GM12878 (cell line): ENCODE data around the gene SLC12A2. TPM values are rescaled to one million over a fixed set of nuclear protein-coding genes. Genes with fewer than 3 reads are reported as not detected.

Experiments used
- ATAC-seq: fragments of 200-7000 bp; cut with Tn5 transposase; 3 replicates; pipeline ENCODE4 v1.9.1; 2020; ENCODE audit warnings: mild to moderate bottlenecking, moderate library complexity
- BruUV-seq: library from RNA; stranded (reverse); fragments of 400-500 nt; replicated peaks from 2 replicates; lab custom pipeline; 2021; lab: Mats Ljungman, UMichigan
- CTCF ChIA-PET: fragments of 300-600 bp; sonication (Branson Sonifier 250); formaldehyde crosslinking; extraction: SDS; loops from one replicate; lab custom pipeline; 2021; ENCODE audit warnings: inconsistent platforms; lab: Yijun Ruan, JAX
- POLR2A ChIA-PET: fragments of 350-600 bp; formaldehyde crosslinking; extraction: SDS; loops from one replicate; lab custom pipeline; 2021; ENCODE audit warnings: inconsistent platforms; lab: Charles Lee
- RAD21 ChIA-PET: fragments of 300-600 bp; sonication (Branson Sonifier 250); formaldehyde crosslinking; loops from one replicate; lab custom pipeline; 2023; ENCODE audit warnings: antibody characterized with exemption; ENCODE audit not compliant: unreplicated experiment; lab: Charles Lee
- SMC1A ChIA-PET: fragments of 300-600 bp; sonication (Branson Sonifier 250); formaldehyde crosslinking; loops from one replicate; lab custom pipeline; 2023; ENCODE audit not compliant: unreplicated experiment, uncharacterized antibody; lab: Charles Lee
- DNase-seq: peaks from one replicate; pipeline ENCODE4 v3.0.0-alpha.2; 2011; ENCODE audit warnings: low read depth, low spot score
- FAIRE-seq: peaks from 3 replicates; lab custom pipeline; 2011; peaks lifted over from hg19 to GRCh38; lab: Jason Lieb, UNC
- H2AFZ ChIP-seq: 2 replicates; pipeline ENCODE4 v1.6.0; 2011; ENCODE audit warnings: low read depth, low read length, control low read depth; ENCODE audit not compliant: control insufficient read depth
- H3K27ac ChIP-seq: 2 replicates; pipeline ENCODE4 v1.5.1; 2011; ENCODE audit warnings: control low read depth; ENCODE audit not compliant: control insufficient read depth, insufficient read depth
- H3K27me3 ChIP-seq, 2 experiments: replicated peaks in 1 of 2; 2 replicates each; pipeline versions ENCODE4 v1.6.0 to v1.6.1; 2011; ENCODE audit warnings: low read length in 1 of 2; ENCODE audit not compliant: control insufficient read depth in 2 of 2, insufficient read depth in 2 of 2
- H3K36me3 ChIP-seq, 2 experiments: 2 replicates each; pipeline ENCODE4 v1.5.1; 2011; ENCODE audit warnings: low read length in 1 of 2; ENCODE audit not compliant: control insufficient read depth in 2 of 2, insufficient read depth in 2 of 2
- H3K4me1 ChIP-seq: 2 replicates; pipeline ENCODE4 v1.6.1; 2011; ENCODE audit warnings: mild to moderate bottlenecking, low read length, moderate library complexity, mixed read lengths; ENCODE audit not compliant: control insufficient read depth, insufficient read depth
- H3K4me2 ChIP-seq: 2 replicates; pipeline ENCODE4 v1.6.0; 2011; ENCODE audit warnings: control low read depth; ENCODE audit not compliant: control insufficient read depth, insufficient read depth
- H3K4me3 ChIP-seq: fragments of 200-600 bp; sonication (generic); 2 replicates; pipeline ENCODE4 v1.5.1; 2016
- H3K79me2 ChIP-seq: 2 replicates; pipeline ENCODE4 v1.6.0; 2011; ENCODE audit warnings: low read length; ENCODE audit not compliant: control insufficient read depth, insufficient read depth
- H3K9ac ChIP-seq: 2 replicates; pipeline ENCODE4 v1.8.0; 2011; ENCODE audit warnings: low read length, control low read depth, mixed read lengths; ENCODE audit not compliant: control insufficient read depth, insufficient read depth
- H3K9me3 ChIP-seq: replicated peaks from 3 replicates; pipeline ENCODE4 v1.5.1; 2011; ENCODE audit warnings: mild to moderate bottlenecking, low read length; ENCODE audit not compliant: control insufficient read depth, insufficient read depth
- H4K20me1 ChIP-seq: 2 replicates; pipeline ENCODE4 v1.6.0; 2011; ENCODE audit not compliant: control insufficient read depth, insufficient read depth
- BCL11A ChIP-seq: IDR thresholded peaks from 2 replicates; pipeline ENCODE4 v1.6.1; 2011; ENCODE audit warnings: low read depth, low read length
- BMI1 ChIP-seq: fragments of 450-650 bp; IDR thresholded peaks from 2 replicates; pipeline ENCODE4 v1.6.1; 2016; ENCODE audit warnings: mild to moderate bottlenecking, moderate library complexity, borderline replicate concordance
- FOXK2 ChIP-seq: fragments of 450-650 bp; IDR thresholded peaks from 2 replicates; pipeline ENCODE4 v1.6.1; 2017; ENCODE audit warnings: mild to moderate bottlenecking, moderate library complexity
- HDAC2 ChIP-seq: fragments of 200-600 bp; sonication (generic); IDR thresholded peaks from 2 replicates; pipeline ENCODE4 v1.6.1; 2017
- in situ Hi-C: fragments of 300-500 bp; cut with MboI; formaldehyde crosslinking; loops from 9 replicates; pipeline ENCODE4 v1.14.3; 2018; ENCODE audit warnings: mixed read lengths
- intact Hi-C: fragments of 100-400 bp; cut with micrococcal nuclease; formaldehyde crosslinking; loops from one replicate; pipeline ENCODE4 v1.14.2; 2022; ENCODE audit not compliant: unreplicated experiment
- polyA plus RNA-seq, 11 experiments: library from polyadenylated mRNA; depleted of rRNA in 4 of 11; unstranded in 6 of 11; stranded (reverse) in 5 of 11; fragments of >200 nt; fragmentation: Nextera tagmentation in 4 of 11; fragmentation: Illumina TruSeq in 1 of 11; extraction: Ambion mirVana in 4 of 11; extraction: Trizol in 1 of 11; gene quantifications; 1 replicate in 1 of 11; 2 replicates in 10 of 11; pipeline versions ENCODE4 v1.2.1 to v1.2.3, GENCODE V29; 2011 to 2016; ENCODE audit warnings: inconsistent platforms in 2 of 11, missing spikeins in 2 of 11, low read depth in 1 of 11
- total RNA-seq, 4 experiments: library from RNA; depleted of rRNA in 3 of 4; stranded (reverse); fragments of >200 nt in 3 of 4; fragmentation: Illumina TruSeq in 1 of 4; extraction: Trizol in 1 of 4; gene quantifications; 2 replicates each; pipeline versions ENCODE4 v1.2.1 to v1.2.3, GENCODE V29; 2013 to 2021
- TF ChIP-seq, protein P1 (sequence below): fragments of 450-650 bp; IDR thresholded peaks from 2 replicates; pipeline ENCODE4 v1.6.1; 2017; ENCODE audit warnings: borderline replicate concordance
- TF ChIP-seq, protein P2 (sequence below): fragments of 150-350 bp; IDR thresholded peaks from 2 replicates; pipeline ENCODE4 v1.6.1; 2014; ENCODE audit warnings: mild to moderate bottlenecking, low read depth, low read length

SLC12A2 gene
- total and polyA plus RNA-seq, 10 of the 15 experiments (the other 5 are each of a cell fraction or from before 2014, with no cell fraction given) = 5.1 to 21.8 (median 10.5) TPM

DNA sequence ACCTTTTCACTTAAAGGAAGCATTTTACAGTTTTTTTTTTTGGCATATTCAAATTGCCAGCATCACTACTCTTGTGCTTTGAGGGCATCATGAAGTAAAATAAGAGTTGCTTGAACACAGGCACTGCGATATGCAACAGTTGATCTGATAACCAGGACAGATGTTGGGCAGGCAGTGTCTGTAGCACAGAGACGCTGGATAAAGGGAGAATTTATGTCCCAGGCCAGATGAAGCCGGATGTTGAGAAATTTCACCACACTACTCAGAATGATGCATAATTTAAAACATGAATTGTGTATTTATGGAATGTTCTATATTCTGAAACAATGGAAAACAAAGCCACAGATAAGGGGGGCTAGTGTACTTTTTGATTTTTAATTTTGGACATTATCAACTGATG is 71.4 kb downstream of the SLC12A2 start (continued):
- TF ChIP-seq BCL11A = no peak
- TF ChIP-seq, protein P1, sequence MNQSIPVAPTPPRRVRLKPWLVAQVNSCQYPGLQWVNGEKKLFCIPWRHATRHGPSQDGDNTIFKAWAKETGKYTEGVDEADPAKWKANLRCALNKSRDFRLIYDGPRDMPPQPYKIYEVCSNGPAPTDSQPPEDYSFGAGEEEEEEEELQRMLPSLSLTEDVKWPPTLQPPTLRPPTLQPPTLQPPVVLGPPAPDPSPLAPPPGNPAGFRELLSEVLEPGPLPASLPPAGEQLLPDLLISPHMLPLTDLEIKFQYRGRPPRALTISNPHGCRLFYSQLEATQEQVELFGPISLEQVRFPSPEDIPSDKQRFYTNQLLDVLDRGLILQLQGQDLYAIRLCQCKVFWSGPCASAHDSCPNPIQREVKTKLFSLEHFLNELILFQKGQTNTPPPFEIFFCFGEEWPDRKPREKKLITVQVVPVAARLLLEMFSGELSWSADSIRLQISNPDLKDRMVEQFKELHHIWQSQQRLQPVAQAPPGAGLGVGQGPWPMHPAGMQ = no peak
- TF ChIP-seq BMI1 = no peak

DNA sequence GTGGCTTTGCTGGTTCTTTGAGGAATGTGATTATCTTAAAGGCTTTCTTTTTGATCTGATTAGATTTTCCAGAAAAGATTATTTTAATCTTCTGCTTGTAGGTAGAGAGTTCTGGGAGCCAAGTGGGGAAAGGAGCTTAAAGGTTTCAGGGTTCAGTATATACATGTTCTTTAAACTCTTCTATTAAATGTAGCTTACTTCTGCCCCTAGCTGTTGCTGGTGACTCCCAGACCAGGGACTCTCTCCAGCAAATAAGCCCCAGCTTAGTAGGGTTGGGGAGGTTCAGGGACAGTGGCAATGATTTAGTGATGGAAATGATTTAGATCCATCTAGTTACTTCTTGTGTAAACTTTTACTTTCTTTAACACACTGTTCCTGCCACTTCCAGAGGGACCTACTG is 72.2 kb downstream of the SLC12A2 start:
- no peak overlapping the region for H2AFZ ChIP-seq
- no peak overlapping the region for H3K4me2 ChIP-seq
- no peaks in the 10 kb centered on the region for H4K20me1 ChIP-seq
- BruUV-seq = no TSS peak
- no peak overlapping the region for H3K4me3 ChIP-seq
- intact Hi-C loops (no loop called here), in situ Hi-C loops (no loop called here)
- no peak overlapping the region for H3K9ac ChIP-seq
- ChIA-PET SMC1A (interaction anchor here (0.8 to 1.9 kb wide), 5 partner anchors 10 to 280 kb away, joined by 3 to 4 read pairs (median 3); no protein-coding TSS in a partner anchor), RAD21 (interaction anchor here (1.0 to 1.2 kb wide), 2 partner anchors 66 to 592 kb away, joined by 3 to 5 read pairs; no protein-coding TSS in a partner anchor), POLR2A (no interaction called here), CTCF (interaction anchor here (0.7 to 1.8 kb wide), 7 partner anchors 9 to 504 kb away, joined by 3 to 6 read pairs (median 3); no protein-coding TSS in a partner anchor)
- H3K79me2 ChIP-seq = no peaks in the 10 kb centered on the region
- TF ChIP-seq, protein P2, sequence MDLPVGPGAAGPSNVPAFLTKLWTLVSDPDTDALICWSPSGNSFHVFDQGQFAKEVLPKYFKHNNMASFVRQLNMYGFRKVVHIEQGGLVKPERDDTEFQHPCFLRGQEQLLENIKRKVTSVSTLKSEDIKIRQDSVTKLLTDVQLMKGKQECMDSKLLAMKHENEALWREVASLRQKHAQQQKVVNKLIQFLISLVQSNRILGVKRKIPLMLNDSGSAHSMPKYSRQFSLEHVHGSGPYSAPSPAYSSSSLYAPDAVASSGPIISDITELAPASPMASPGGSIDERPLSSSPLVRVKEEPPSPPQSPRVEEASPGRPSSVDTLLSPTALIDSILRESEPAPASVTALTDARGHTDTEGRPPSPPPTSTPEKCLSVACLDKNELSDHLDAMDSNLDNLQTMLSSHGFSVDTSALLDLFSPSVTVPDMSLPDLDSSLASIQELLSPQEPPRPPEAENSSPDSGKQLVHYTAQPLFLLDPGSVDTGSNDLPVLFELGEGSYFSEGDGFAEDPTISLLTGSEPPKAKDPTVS = no peak
- TF ChIP-seq HDAC2 = no peak
- no peak for TF ChIP-seq FOXK2
- TF ChIP-seq, all 136 proteins: peak for 0
- ATAC-seq (no peak), DNase-seq (no peak), FAIRE-seq (no peak)
- no peaks in the 10 kb centered on the region for H3K4me1 ChIP-seq
- H3K27me3 ChIP-seq = no peaks in the 10 kb centered on the region
- H3K27ac ChIP-seq = no peak overlapping the region
- no peaks in the 10 kb centered on the region for H3K9me3 ChIP-seq
- H3K36me3 ChIP-seq = peaks cover 0 to 2% of the 10 kb centered on the region in 2 experiments
